Hepatocyte (in vitro differentiated cells): Measurements from ENCODE around the gene FOSL1. TPM values are rescaled to one million over a fixed set of nuclear protein-coding genes. Genes with fewer than 3 reads are reported as not detected.

Source experiments
- DNase-seq: peaks from one replicate; pipeline ENCODE4 v3.0.0-alpha.2; 2016; ENCODE audit warnings: low spot score
- H2AFZ ChIP-seq: fragments of 200-600 bp; sonication (generic); 2 replicates; pipeline ENCODE4 v1.6.0; 2016; ENCODE audit warnings: antibody characterized with exemption, mild to moderate bottlenecking
- H3K27ac ChIP-seq: fragments of 200-600 bp; sonication (generic); 2 replicates; pipeline ENCODE4 v1.5.1; 2016; ENCODE audit warnings: mild to moderate bottlenecking
- H3K27me3 ChIP-seq: fragments of 200-600 bp; sonication (generic); 2 replicates; pipeline ENCODE4 v1.6.1; 2016
- H3K36me3 ChIP-seq: fragments of 200-600 bp; sonication (generic); replicated peaks from 2 replicates; pipeline ENCODE4 v1.5.1; 2016; ENCODE audit warnings: low read depth; ENCODE audit not compliant: insufficient read depth
- H3K4me1 ChIP-seq: fragments of 200-600 bp; sonication (generic); 2 replicates; pipeline ENCODE4 v1.5.1; 2016; ENCODE audit warnings: mild to moderate bottlenecking, moderate library complexity; ENCODE audit not compliant: insufficient read depth
- H3K4me2 ChIP-seq: fragments of 200-600 bp; sonication (generic); 2 replicates; pipeline ENCODE4 v1.6.0; 2016
- H3K4me3 ChIP-seq: fragments of 200-600 bp; sonication (generic); 2 replicates; pipeline ENCODE4 v1.5.1; 2016; ENCODE audit warnings: mild to moderate bottlenecking
- H3K79me2 ChIP-seq: fragments of 200-600 bp; sonication (generic); 2 replicates; pipeline ENCODE4 v1.6.0; 2017; ENCODE audit warnings: mild to moderate bottlenecking
- H3K9me2 ChIP-seq: fragments of 200-600 bp; sonication (generic); replicated peaks from 2 replicates; pipeline ENCODE4 v1.6.0; 2017; ENCODE audit warnings: mild to moderate bottlenecking; ENCODE audit not compliant: insufficient read depth
- H3K9me3 ChIP-seq: fragments of 200-600 bp; sonication (generic); 2 replicates; pipeline ENCODE4 v1.5.1; 2016; ENCODE audit warnings: low read depth, mild to moderate bottlenecking
- H4K20me1 ChIP-seq: fragments of 200-600 bp; sonication (generic); 2 replicates; pipeline ENCODE4 v1.6.0; 2016; ENCODE audit warnings: mild to moderate bottlenecking; ENCODE audit not compliant: insufficient read depth, poor library complexity, severe bottlenecking
- CTCF ChIP-seq: fragments of 200-600 bp; sonication (generic); IDR thresholded peaks from 2 replicates; pipeline ENCODE4 v1.5.1; 2016; ENCODE audit warnings: antibody characterized with exemption, mild to moderate bottlenecking; ENCODE audit not compliant: poor library complexity
- EZH2 ChIP-seq: fragments of 200-600 bp; sonication (generic); IDR thresholded peaks from 2 replicates; pipeline ENCODE4 v1.6.1; 2016; ENCODE audit warnings: antibody characterized with exemption, mild to moderate bottlenecking, borderline replicate concordance
- EZH2phosphoT487 ChIP-seq: fragments of 200-600 bp; sonication (generic); IDR thresholded peaks from one replicate; pipeline ENCODE4 v1.6.1; 2018; ENCODE audit warnings: antibody characterized with exemption, mild to moderate bottlenecking, low read depth, moderate library complexity; ENCODE audit not compliant: unreplicated experiment, severe bottlenecking
- WGBS: methylation state at CpG from one replicate; pipeline ENCODE4 v1.1.6; 2016; ENCODE audit warnings: low lambda C conversion rate; ENCODE audit errors: missing lambda C conversion rate; 5-methylcytosine and 5-hydroxymethylcytosine counted together
- polyA plus RNA-seq: library from polyadenylated mRNA; unstranded; fragments of >200 nt; fragmentation: Nextera tagmentation; extraction: Ambion mirVana; gene quantifications from 2 replicates; pipeline ENCODE4 v1.2.1, GENCODE V29; 2016
- total RNA-seq: library from RNA; depleted of rRNA; stranded (reverse); fragments of >200 nt; gene quantifications from 2 replicates; pipeline ENCODE4 v1.2.3, GENCODE V29; 2014

Gene FOSL1
- total and polyA plus RNA-seq, 2 experiments from 2014 or later = 4.5 to 16.5 TPM

GRCh38 chr11:65842144-65842543 is 58.0 kb downstream of the FOSL1 start:
- H3K9me3 ChIP-seq = no peaks in the 10 kb centered on the region
- no peaks in the 10 kb centered on the region for H4K20me1 ChIP-seq
- H3K4me3 ChIP-seq = no peak overlapping the region
- no peaks in the 10 kb centered on the region for H3K9me2 ChIP-seq
- peaks cover 8% of the 10 kb centered on the region for H3K4me1 ChIP-seq
- H3K27ac ChIP-seq = no peak overlapping the region
- no peak for DNase-seq
- TF ChIP-seq CTCF (no peak), EZH2 (no peak), EZH2phosphoT487 (no peak)
- H3K4me2 ChIP-seq = no peak overlapping the region
- no peaks in the 10 kb centered on the region for H3K79me2 ChIP-seq
- H2AFZ ChIP-seq = no peak overlapping the region
- no peaks in the 10 kb centered on the region for H3K27me3 ChIP-seq
- 96% methylated on average over 4 of the region's 4 CpGs for WGBS
- no peaks in the 10 kb centered on the region for H3K36me3 ChIP-seq

Other genes starting within 250 kb of the FOSL1 start
- gene RELA, start 237.5 kb downstream of the FOSL1 start, total RNA-seq = 28.1 and 32.7 TPM in 2 replicates
- gene RELA, start 237.5 kb downstream of the FOSL1 start, polyA plus RNA-seq = 64.6 and 68.7 TPM in 2 replicates
- gene KAT5, start 188.1 kb downstream of the FOSL1 start, total RNA-seq = 36.1 and 41.7 TPM in 2 replicates
- gene KAT5, start 188.1 kb downstream of the FOSL1 start, polyA plus RNA-seq = 53.1 and 77.2 TPM in 2 replicates
- gene RNASEH2C, start 179.6 kb downstream of the FOSL1 start, total RNA-seq = 26.4 and 44.4 TPM in 2 replicates
- 68.6 and 78.7 TPM in 2 replicates for gene RNASEH2C, start 179.6 kb downstream of the FOSL1 start, polyA plus RNA-seq
- 19.5 and 20.9 TPM in 2 replicates for gene AP5B1, start 119.4 kb downstream of the FOSL1 start, total RNA-seq
- 24.8 and 27.1 TPM in 2 replicates for gene AP5B1, start 119.4 kb downstream of the FOSL1 start, polyA plus RNA-seq
- 26.0 and 26.3 TPM in 2 replicates for gene OVOL1, start 113.3 kb downstream of the FOSL1 start, total RNA-seq
- 20.6 and 20.8 TPM in 2 replicates for gene OVOL1, start 113.3 kb downstream of the FOSL1 start, polyA plus RNA-seq
- 2.3 and 2.9 TPM in 2 replicates for gene SNX32, start 66.4 kb downstream of the FOSL1 start, total RNA-seq
- 5.1 and 6.0 TPM in 2 replicates for gene SNX32, start 66.4 kb downstream of the FOSL1 start, polyA plus RNA-seq
- 720 and 758 TPM in 2 replicates for gene CFL1, start 42.2 kb downstream of the FOSL1 start, total RNA-seq
- gene CFL1, start 42.2 kb downstream of the FOSL1 start, polyA plus RNA-seq = 1,698 and 1,708 TPM in 2 replicates
- 22.3 and 23.8 TPM in 2 replicates for gene MUS81, start 40.0 kb downstream of the FOSL1 start, total RNA-seq
- gene MUS81, start 40.0 kb downstream of the FOSL1 start, polyA plus RNA-seq = 47.0 and 51.7 TPM in 2 replicates
- 65.2 and 69.7 TPM in 2 replicates for gene EFEMP2, start 27.6 kb downstream of the FOSL1 start, total RNA-seq
- 197 and 230 TPM in 2 replicates for gene EFEMP2, start 27.6 kb downstream of the FOSL1 start, polyA plus RNA-seq
- gene CTSW, start 20.6 kb downstream of the FOSL1 start, total RNA-seq = not detected in 2 replicates
- gene CTSW, start 20.6 kb downstream of the FOSL1 start, polyA plus RNA-seq = 0.15 and 0.56 TPM in 2 replicates
- 72.6 and 74.9 TPM in 2 replicates for gene FIBP, start 11.9 kb downstream of the FOSL1 start, total RNA-seq
- 93.6 and 101 TPM in 2 replicates for gene FIBP, start 11.9 kb downstream of the FOSL1 start, polyA plus RNA-seq
- 15.1 and 21.5 TPM in 2 replicates for gene CCDC85B, start 9.7 kb downstream of the FOSL1 start, total RNA-seq
- gene CCDC85B, start 9.7 kb downstream of the FOSL1 start, polyA plus RNA-seq = 38.2 and 41.6 TPM in 2 replicates
- 20.8 and 26.3 TPM in 2 replicates for gene C11orf68, start 18.7 kb upstream of the FOSL1 start, total RNA-seq
- gene C11orf68, start 18.7 kb upstream of the FOSL1 start, polyA plus RNA-seq = 53.2 and 59.3 TPM in 2 replicates
- 59.1 and 65.3 TPM in 2 replicates for gene DRAP1, start 19.0 kb upstream of the FOSL1 start, total RNA-seq
- gene DRAP1, start 19.0 kb upstream of the FOSL1 start, polyA plus RNA-seq = 158 and 173 TPM in 2 replicates
- not detected in 2 replicates for gene TSGA10IP, start 45.1 kb upstream of the FOSL1 start, total RNA-seq
- gene TSGA10IP, start 45.1 kb upstream of the FOSL1 start, polyA plus RNA-seq = not detected in 2 replicates
- 10.9 and 32.5 TPM in 2 replicates for gene SART1, start 61.3 kb upstream of the FOSL1 start, total RNA-seq
- 34.1 and 37.5 TPM in 2 replicates for gene SART1, start 61.3 kb upstream of the FOSL1 start, polyA plus RNA-seq
- gene EIF1AD, start 101.8 kb upstream of the FOSL1 start, total RNA-seq = 25.6 and 27.0 TPM in 2 replicates
- gene EIF1AD, start 101.8 kb upstream of the FOSL1 start, polyA plus RNA-seq = 19.4 and 24.8 TPM in 2 replicates
- 22.8 and 37.8 TPM in 2 replicates for gene BANF1, start 102.1 kb upstream of the FOSL1 start, total RNA-seq
- gene BANF1, start 102.1 kb upstream of the FOSL1 start, polyA plus RNA-seq = 197 and 215 TPM in 2 replicates
- 3.0 and 4.4 TPM in 2 replicates for gene CST6, start 111.6 kb upstream of the FOSL1 start, total RNA-seq
- gene CST6, start 111.6 kb upstream of the FOSL1 start, polyA plus RNA-seq = 9.4 and 17.6 TPM in 2 replicates
- gene CATSPER1, start 126.1 kb upstream of the FOSL1 start, total RNA-seq = not detected in 2 replicates
- not detected in 2 replicates for gene CATSPER1, start 126.1 kb upstream of the FOSL1 start, polyA plus RNA-seq
- 0.68 and 0.80 TPM in 2 replicates for gene GAL3ST3, start 148.8 kb upstream of the FOSL1 start, total RNA-seq
- gene GAL3ST3, start 148.8 kb upstream of the FOSL1 start, polyA plus RNA-seq = 1.1 and 2.6 TPM in 2 replicates
- gene SF3B2, start 152.0 kb upstream of the FOSL1 start, total RNA-seq = 109 and 120 TPM in 2 replicates
- gene SF3B2, start 152.0 kb upstream of the FOSL1 start, polyA plus RNA-seq = 155 and 170 TPM in 2 replicates
- 23.5 and 28.2 TPM in 2 replicates for gene PACS1, start 169.9 kb upstream of the FOSL1 start, total RNA-seq
- gene PACS1, start 169.9 kb upstream of the FOSL1 start, polyA plus RNA-seq = 70.1 and 71.5 TPM in 2 replicates